HL-60 (cell line): Measurements from ENCODE around the gene HPS1.

Experiments used
- DNase-seq, 2 experiments: peaks; one replicate each; pipeline ENCODE4 v3.0.0-alpha.2; 2010 to 2020; ENCODE audit warnings: low read depth in 1 of 2, low spot score in 1 of 2
- H3K27ac ChIP-seq: fragments of 250-450 bp; sonication (Bioruptor Pico); replicated peaks from 2 replicates; pipeline ENCODE4 v1.5.1; 2020; ENCODE audit warnings: mild to moderate bottlenecking, moderate library complexity
- H3K27me3 ChIP-seq: fragments of 250-450 bp; sonication (Bioruptor Pico); 2 replicates; pipeline ENCODE4 v1.5.1; 2021; ENCODE audit warnings: mild to moderate bottlenecking, moderate library complexity; ENCODE audit not compliant: insufficient read depth, poor library complexity, severe bottlenecking
- H3K4me3 ChIP-seq: replicated peaks from 2 replicates; pipeline ENCODE4 v1.5.1; 2011; ENCODE audit warnings: mild to moderate bottlenecking, control low read depth, low read length; ENCODE audit not compliant: insufficient read depth
- GABPA ChIP-seq: IDR thresholded peaks from 2 replicates; pipeline ENCODE4 v1.6.1; 2012; ENCODE audit warnings: low read depth
- POLR2AphosphoS5 ChIP-seq: IDR thresholded peaks from 2 replicates; pipeline ENCODE4 v1.6.1; 2012; ENCODE audit warnings: low read depth
- SPI1 ChIP-seq: IDR thresholded peaks from 2 replicates; pipeline ENCODE4 v1.6.1; 2012; ENCODE audit warnings: low read depth, mild to moderate bottlenecking, borderline replicate concordance
- TF ChIP-seq, protein P1 (sequence below): IDR thresholded peaks from one replicate; pipeline ENCODE4 v1.5.1; 2011; ENCODE audit warnings: low read length, control low read depth, inconsistent platforms; ENCODE audit not compliant: insufficient read depth
- TF ChIP-seq, protein P2 (sequence below): IDR thresholded peaks from 2 replicates; pipeline ENCODE4 v1.6.1; 2012; ENCODE audit warnings: low read depth; ENCODE audit not compliant: insufficient replicate concordance

The HPS1 gene

DNA sequence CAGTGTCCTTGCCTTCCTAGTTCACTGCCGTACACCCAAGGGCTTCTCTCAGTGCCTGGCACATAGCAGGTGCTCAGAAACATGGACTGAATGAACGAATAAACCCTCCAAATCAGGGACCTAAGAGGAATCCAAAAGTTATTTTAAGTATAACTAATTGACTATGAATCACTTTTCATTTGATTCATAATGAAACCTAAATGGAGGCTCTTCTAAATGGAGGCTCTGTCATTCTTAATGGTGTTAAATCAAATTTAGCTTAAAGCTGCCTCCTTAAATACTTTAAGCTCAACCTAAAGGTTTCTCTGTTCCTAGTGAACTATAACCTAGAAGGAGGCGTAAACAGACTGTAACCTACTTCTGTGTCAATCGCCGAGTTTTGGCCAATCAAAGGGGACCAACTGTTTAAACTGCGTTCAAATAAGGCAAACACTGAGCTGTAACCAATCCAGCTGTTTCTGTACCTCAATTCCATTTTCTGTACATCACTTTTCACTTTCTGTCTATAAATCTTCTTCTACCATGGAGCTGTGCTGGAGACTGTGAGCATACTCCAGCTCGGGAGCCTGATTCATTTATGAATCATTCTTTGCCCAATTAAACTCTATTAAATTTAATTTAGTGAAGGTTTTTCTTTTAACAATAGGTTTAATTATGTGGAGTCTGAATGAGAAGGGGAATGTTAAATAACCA is 42.8 kb downstream of the HPS1 start:
- DNase-seq: no peak
- Histone ChIP-seq H3K4me3 (no peak overlapping the region), H3K27me3 (no peaks in the 10 kb centered on the region), H3K27ac (no peak overlapping the region)
- TF ChIP-seq, protein P1, sequence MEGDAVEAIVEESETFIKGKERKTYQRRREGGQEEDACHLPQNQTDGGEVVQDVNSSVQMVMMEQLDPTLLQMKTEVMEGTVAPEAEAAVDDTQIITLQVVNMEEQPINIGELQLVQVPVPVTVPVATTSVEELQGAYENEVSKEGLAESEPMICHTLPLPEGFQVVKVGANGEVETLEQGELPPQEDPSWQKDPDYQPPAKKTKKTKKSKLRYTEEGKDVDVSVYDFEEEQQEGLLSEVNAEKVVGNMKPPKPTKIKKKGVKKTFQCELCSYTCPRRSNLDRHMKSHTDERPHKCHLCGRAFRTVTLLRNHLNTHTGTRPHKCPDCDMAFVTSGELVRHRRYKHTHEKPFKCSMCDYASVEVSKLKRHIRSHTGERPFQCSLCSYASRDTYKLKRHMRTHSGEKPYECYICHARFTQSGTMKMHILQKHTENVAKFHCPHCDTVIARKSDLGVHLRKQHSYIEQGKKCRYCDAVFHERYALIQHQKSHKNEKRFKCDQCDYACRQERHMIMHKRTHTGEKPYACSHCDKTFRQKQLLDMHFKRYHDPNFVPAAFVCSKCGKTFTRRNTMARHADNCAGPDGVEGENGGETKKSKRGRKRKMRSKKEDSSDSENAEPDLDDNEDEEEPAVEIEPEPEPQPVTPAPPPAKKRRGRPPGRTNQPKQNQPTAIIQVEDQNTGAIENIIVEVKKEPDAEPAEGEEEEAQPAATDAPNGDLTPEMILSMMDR: no peak
- TF ChIP-seq SPI1 (no peak), GABPA (no peak), POLR2AphosphoS5 (no peak)
- TF ChIP-seq, protein P2, sequence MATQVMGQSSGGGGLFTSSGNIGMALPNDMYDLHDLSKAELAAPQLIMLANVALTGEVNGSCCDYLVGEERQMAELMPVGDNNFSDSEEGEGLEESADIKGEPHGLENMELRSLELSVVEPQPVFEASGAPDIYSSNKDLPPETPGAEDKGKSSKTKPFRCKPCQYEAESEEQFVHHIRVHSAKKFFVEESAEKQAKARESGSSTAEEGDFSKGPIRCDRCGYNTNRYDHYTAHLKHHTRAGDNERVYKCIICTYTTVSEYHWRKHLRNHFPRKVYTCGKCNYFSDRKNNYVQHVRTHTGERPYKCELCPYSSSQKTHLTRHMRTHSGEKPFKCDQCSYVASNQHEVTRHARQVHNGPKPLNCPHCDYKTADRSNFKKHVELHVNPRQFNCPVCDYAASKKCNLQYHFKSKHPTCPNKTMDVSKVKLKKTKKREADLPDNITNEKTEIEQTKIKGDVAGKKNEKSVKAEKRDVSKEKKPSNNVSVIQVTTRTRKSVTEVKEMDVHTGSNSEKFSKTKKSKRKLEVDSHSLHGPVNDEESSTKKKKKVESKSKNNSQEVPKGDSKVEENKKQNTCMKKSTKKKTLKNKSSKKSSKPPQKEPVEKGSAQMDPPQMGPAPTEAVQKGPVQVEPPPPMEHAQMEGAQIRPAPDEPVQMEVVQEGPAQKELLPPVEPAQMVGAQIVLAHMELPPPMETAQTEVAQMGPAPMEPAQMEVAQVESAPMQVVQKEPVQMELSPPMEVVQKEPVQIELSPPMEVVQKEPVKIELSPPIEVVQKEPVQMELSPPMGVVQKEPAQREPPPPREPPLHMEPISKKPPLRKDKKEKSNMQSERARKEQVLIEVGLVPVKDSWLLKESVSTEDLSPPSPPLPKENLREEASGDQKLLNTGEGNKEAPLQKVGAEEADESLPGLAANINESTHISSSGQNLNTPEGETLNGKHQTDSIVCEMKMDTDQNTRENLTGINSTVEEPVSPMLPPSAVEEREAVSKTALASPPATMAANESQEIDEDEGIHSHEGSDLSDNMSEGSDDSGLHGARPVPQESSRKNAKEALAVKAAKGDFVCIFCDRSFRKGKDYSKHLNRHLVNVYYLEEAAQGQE: no peak

DNA sequence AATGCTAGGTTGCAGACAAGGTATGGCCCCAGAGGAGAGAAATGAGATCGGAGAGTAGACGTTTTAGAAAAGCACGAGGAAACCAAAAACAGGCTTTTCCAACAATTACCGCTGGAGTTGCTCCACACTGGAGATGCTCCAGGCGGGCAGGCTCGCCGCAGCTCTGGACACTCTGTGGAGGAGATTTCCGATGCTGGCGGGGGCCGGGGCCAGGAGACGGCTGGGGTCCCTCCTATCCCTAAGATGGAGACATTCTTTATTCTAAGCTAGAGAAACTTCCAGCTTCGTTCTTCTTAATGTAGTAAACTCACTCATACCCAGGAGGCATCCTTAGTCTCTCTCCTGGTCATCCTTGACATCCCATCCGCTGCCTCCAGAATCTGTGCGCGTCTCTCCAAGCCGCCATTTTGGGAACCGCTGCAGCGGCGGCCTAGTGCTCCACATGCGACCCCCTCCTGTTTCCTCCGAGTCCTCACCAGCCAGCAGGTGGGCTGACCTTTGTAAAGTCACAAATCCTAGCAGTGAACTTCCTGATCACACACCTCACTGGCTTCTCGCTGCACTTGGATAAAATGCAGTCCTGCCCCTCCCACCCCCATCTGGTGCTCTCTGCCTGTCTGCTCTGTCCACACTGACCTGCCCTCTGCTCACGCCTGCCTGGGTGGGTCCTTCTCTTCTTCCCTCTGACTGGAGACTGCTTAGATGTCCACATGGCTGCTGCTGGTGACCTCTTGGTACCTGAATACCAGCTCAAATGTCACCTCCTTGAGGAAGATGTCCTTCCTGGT is 43.6 kb downstream of the HPS1 start:
- no peak overlapping the region for H3K27ac ChIP-seq
- H3K4me3 ChIP-seq: no peak overlapping the region
- DNase-seq: no peak
- TF ChIP-seq, protein P2: no peak
- TF ChIP-seq GABPA (no peak), SPI1 (no peak), POLR2AphosphoS5 (no peak)
- TF ChIP-seq, protein P1: no peak
- no peaks in the 10 kb centered on the region for H3K27me3 ChIP-seq

DNA sequence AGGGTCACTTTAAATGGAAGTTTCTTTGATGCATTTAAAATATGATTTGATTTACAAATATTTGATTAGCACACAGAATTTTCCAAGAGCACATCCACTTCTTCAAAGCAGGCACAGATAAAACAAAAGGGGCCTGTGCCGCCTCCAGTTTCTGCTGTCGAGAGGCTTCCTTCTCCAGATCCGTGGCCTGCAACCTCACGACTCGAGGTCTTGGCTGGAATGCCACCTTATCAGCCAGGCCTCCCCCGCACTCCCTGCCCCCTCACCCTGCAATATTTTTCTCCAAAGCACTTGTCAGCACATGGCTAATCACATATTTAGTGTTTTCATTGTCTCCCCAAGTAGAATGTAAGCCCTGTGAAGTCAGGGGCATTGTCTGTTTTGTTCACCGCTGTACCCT is 44.3 kb downstream of the HPS1 start:
- H3K4me3 ChIP-seq: no peak overlapping the region
- TF ChIP-seq, protein P1: no peak
- TF ChIP-seq, protein P2: no peak
- TF ChIP-seq GABPA (no peak), POLR2AphosphoS5 (no peak), SPI1 (no peak)
- H3K27me3 ChIP-seq: no peaks in the 10 kb centered on the region
- DNase-seq: no peak
- no peak overlapping the region for H3K27ac ChIP-seq
